T-helper 9 cell (primary cell): ENCODE data around the gene ANKRD36.
A peak's percentile ranks its signal among the peaks of the same experiment; 100 is the strongest.
"Not testable (repeated sequence)": the region's sequence is repeated elsewhere in the genome, so short reads cannot be mapped to it uniquely, and the experiment has no call there.

Source experiments
- DNase-seq: peaks from one replicate; pipeline ENCODE4 v3.0.0-alpha.2; 2020
- total RNA-seq, 2 donors: gene quantifications; one replicate each; lab custom pipeline; 2026; lab: John Stamatoyannopoulos, UW

The ANKRD36 gene
- total RNA-seq = 116 to 141 reads per million in 2 donors

DNA sequence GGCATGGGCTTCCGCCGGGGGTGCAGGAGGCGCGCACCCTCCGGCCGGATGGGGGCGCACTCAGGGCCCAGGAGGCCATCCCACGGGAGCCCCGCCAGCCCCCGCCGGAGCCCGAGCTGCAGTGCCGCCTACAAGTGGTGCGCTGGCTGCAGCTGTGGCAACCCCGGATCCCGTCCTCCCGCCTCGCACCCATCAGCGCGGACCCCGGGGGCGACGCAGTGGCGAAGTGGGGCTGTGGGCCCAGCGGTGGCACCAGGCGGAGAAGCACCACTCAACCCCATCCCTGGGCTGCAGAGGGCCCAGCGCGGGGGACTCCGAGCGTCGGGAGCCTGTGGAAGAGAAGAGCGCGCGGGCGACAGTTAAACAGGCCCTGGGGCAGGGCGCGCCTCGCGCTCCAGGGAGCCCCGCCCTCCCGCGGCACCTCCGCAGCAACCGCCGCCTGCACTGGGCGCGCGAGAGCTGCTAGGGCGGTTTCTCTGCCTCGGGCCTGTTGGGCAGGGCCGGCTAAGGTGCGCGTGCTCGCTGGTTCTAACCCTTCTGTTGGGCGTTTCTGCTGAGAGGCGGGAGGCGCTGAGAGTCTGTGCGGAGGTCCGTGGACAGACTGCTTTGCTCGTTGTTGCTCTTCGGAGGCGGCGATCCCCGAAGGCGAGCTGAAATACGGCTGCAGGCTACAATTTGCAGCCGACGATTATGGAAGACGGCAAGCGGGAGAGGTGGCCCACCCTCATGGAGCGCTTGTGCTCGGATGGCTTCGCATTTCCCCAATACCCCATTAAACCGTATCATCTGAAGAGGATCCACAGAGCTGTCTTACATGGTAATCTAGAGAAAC is at the start of gene ANKRD36:
TSS of gene ANKRD36 (plus strand) at position 104 of the 832 bp plus-strand sequence. CDS start at position 691, 587 bp downstream.
- peak; percentile 75 for DNase-seq

DNA sequence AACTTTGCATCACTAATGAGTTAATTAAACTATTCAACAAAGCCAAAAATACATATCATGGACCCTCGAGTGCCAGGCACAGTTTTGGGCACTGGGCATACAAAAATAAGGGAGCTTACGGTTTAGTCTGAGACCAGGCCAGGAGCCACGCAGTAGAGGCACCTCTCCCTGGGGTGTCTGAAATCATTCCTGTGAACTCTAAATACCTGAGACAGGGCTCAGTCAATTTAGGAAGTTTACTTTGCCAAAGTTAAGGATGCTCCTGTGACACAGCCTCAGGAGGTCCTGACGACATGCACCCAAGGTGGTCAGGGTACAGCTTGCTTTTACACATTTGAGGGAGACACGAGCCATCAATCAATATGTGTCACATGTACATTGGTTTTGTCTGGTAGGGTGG is 46.9 kb upstream of the ANKRD36 start:
- not testable (repeated sequence) for DNase-seq

DNA sequence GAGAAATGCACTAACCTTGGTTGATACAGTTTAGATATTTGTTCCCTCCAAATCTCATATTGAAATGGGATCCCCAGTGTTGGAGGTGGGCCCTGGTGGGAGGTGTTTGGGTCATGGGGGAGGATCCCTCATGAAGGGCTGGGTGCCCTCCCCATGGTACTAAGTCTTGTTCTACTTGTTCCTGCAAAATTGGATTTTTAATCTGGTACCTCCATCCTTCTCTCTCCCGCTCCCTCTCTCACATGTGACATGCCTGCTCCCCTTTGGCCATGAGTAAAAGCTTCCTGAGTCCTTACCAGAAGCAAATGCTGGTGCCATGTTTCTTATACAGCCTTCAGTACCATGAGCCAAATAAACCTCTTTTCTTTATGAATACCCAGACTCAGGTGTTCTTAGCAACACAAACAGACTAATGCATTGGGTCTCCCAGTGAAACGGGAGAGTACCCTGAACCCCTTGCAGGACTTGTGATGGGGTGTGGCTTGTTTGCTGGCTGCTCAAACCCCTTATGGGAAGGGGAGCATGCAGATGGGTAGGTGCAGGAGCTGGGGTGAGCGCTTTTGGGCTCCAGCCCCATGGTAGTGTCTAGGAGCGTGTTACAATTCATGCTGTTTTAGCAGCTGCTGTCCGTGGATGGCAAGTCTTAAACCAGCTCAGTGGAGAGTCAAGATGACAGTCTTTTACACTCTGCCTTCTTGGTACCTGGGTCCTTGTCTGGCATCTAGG is 45.5 kb upstream of the ANKRD36 start:
- DNase-seq = no peak

DNA sequence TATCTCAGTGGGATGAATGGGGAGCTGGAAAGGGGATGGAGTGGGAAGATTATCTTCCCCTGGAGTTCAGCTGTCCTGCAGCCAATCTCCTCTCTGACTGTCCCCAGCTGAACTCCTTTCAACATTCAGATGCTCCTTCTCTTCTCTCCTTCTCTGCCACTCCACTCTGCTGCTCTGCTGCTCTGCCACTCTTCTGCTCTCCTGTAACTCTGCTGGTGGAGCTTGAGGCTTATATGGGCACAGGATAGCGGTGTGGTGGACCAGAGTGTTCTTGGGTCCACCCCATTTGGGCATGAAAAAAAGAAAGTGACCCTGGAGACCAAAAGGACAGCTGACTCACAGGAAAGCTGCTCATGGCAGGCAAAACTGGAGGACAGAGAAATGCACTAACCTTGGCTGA is 44.9 kb upstream of the ANKRD36 start:
- no peak for DNase-seq

DNA sequence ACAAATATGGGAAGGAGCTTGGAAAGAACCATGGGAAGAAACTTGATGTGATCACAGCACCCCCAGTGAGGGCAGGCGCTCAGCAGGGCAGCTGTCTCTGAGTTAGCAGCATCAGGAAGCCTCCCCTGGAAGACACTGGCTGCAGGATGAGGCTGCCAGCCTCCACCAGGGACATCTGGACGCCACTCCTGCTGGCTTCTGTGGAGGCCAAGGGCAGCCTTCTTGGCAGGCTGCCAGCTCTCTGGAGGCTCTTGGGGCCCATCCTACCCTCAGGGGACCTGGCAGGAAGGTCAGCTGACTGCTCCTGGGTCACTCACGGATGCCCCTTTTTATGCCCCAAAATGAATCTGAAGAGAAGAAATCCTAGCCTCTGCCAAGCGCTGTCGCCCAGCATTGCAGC is 44.2 kb upstream of the ANKRD36 start:
- not testable (repeated sequence) for DNase-seq

DNA sequence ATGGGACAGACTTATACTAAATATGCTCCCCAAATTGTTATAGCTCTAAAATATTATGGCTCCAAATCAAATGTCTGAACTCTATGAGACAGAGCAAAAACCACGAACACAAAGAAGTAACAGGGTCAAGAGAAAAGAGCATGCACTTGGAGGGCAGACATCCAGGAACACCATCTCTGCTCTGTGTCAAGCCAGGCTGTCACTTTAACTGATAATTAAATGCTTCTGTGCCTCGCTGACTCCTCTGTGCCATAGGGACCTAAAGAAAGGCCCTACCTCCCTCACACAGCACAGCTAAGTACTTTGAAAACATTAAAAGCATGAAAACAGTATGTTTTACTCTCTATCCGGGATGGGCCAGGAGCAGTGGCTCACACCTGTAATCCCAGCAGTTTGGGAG is 42.0 kb upstream of the ANKRD36 start:
- not testable (repeated sequence) for DNase-seq

DNA sequence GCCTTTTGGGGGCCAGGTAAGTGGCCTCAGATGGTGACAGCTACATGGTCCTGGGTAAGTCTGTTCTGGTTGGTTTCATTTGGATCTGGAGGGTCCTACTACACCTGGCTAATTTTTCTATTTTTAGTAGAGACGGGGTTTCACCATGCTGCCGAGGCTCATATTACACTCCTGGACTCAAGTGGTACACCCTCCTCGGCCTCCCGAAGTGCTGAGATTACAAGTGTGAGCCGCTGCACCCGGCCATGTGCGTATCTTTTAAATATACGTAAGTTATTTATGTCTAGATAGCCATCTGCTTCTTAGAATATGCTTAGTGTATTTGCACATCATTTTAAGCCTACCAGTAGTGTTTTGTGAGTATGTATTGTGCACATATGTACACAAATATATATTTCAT is 35.7 kb upstream of the ANKRD36 start:
- not testable (repeated sequence) for DNase-seq

DNA sequence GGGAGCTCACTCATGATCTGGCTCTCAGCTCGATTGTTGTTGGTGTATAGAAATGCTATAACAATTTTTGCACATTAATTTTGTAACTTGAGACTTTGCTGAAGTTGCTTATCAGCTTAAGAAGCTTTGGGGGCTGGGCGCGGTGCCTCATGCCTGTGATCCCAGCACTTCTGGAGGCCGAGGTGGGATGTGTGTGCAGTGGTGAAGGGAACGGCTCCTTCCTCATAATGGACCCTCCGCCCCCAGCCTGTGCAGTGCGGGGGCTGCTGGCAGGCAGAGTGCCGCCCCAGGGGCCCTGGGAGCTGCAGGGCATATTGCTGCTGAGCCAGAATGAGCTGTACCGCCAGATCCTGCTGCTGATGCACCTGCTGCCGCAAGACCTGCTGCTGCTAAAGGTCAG is 32.1 kb upstream of the ANKRD36 start:
- not testable (repeated sequence) for DNase-seq

DNA sequence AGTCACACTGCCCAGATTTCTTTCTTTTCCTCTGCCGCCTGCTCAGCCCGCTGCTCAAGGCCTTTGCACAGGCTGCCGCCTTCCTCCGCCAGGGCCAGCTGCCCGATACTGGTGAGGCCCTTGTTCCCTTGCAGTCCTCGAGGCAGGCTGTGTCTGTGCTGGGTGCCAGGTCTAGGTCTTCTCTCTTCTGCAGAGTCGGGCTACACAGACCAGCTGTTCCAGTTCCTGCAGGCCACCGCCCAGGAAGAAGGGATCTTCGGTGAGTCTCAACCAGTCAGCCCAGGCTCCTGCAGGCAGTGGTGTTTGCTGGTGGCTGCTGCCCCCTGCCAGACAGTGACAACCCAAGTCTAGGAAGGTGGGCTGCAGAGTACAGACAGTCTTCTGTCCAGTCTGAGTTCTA is 30.7 kb upstream of the ANKRD36 start:
- DNase-seq = not testable (repeated sequence)

DNA sequence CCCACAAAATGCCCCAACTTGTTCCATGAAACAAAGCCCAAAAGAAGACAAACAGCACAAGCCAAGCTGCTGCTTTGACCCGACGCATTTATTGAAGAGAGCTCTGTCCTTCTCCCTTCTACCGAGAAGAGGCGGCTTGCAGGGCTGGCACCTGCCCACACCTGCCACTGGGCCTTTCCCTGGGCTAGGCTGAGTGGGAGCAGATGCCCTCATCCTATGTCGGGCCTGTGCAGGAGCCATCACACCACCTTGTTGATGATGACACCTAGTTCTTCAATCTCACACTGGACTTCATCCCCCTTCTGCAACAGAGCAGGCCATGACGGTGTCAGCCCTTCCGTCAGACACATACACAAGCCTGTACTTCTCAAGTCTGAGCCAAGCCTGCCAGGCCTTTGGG is 29.4 kb upstream of the ANKRD36 start:
- not testable (repeated sequence) for DNase-seq

DNA sequence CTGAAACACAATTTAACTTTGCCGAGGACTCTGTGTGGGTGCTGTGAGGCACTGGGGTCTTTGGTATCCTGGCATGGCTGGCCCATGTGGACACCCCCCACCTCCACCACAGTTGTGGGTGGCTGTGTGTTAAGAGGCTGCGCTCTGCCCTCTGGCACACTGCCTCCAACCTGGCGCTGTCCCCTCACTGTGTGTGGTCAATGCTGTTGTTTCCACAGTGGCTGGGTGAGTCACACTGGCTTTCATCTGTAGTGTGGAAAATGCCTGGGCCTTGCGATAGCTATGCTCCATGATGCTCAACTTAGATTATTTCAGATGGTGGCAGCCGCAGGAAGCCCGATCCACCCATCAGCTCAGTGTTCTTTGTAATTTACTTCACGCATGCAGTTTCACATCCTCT is 27.9 kb upstream of the ANKRD36 start:
- not testable (repeated sequence) for DNase-seq

DNA sequence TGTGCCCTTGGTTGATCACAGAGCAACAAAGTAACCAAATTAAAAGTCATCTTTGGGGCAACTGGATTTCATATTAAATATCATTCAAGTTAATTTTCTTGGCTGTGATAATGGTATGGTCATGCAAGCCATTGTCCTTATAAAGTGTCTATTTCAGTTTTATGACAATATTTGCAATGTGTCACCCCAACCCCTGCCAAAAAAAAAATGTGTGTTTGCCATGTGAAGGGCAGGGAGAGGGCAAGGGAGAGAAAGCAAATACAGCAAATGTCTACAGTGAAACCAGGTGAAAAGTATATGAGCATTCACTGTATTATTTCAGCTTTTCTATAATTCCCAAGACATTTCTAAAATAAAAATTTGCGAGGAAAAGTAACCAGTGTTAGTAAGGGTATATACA is 24.2 kb upstream of the ANKRD36 start:
- DNase-seq = not testable (repeated sequence)

DNA sequence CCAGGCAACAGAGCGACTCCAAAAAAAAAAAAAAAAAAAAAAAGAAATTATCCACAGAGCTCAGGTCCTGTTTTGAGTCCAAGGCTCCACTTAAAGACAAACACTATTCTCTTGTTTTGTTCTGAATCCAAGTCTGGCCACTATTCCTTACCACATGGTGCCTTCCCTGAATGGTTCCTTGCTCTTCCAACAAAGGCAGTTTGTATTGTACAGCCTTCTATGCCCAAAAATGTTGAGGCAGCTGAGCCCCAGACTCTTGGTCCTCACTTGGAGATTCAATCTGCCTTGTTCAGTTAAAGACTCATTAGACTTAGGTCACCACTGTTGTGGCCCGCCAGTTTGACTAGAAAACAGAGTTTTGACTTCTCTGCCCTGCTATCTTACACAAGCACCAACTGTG is 20.0 kb upstream of the ANKRD36 start:
- DNase-seq = not testable (repeated sequence)

DNA sequence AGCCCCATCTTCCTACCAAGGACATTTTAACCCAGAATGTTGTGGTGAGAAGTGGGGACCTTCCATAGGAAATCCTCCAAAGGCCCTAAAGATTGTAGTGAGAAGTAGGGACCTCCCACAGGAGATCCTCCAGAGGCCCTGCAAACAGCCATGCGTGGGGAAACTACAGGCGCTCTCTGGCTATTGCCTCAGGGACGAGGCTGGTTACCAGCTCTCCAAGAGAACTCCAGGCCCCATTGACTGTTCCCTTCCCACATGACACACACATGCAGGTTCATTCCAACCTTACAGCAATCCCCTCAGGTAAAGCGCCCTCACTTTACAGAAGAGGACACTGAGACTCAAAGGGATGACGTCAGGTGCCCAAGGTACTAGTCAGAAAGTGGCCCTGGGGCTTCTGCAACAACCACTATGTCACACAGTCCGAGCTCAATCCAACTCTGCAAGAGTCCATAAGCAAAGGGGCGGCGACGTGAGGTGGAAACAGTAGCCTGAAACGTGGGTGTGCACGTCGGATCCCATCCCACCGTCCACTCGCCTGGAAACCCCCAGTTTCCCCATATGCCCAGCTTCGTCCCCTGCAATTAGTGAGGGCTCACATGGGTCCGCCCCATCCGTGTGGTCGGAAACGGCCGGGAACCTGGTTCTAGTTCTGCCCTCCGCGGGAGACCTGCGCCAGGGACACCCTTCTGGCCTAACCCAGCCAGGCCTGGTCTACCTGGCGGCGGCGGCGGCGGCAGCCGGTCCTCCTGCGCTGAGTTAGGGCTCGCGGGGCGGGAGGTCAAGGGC is 18.8 kb upstream of the ANKRD36 start:
- DNase-seq = not testable (repeated sequence)

DNA sequence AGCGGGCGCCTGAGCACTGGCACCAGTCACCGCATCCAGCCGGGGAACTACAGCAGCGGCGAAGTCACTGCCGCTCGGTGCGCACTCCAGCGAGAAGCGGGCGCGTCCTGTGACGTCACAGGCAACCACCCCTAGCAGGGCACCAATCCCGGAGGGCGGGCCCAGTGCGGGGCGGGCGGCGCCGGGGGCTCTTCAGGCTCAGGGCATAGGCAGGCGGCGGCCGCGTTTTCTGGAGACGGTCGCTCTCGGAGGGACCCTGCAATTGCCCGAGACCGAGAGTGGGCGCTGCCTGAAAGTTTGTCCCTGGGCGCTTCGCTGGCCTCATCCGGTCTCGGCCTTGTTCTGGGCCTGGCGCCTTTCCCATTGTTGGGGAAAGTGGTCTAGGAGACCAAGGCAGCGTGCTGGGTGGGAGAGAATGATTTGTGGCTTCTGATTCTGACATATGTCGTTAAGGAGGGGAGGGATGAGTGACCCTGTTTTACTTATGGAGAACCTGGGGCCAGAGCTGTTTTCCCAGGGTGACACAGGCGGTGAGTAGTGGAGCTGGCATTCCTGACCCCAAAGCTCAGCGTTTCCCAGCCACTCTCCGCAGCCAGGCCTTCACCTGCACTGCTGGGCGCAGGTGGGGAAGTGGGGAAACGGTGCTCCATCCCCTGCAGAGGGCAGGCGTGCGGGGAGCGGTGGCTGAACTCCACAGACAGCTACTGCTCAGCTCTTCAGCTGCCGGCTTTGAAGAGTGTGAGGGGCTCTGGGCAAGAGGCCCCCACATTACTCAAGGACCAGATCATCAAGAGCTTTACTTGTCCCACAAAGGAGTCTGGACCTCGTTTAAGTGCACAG is 18.0 kb upstream of the ANKRD36 start, which contains the start of gene FAHD2B:
TSS of gene FAHD2B (minus strand) at position 111 of the 840 bp plus-strand sequence. CDS start 3,176 bp downstream, outside the sequence.
- peak; percentile 80 for DNase-seq

DNA sequence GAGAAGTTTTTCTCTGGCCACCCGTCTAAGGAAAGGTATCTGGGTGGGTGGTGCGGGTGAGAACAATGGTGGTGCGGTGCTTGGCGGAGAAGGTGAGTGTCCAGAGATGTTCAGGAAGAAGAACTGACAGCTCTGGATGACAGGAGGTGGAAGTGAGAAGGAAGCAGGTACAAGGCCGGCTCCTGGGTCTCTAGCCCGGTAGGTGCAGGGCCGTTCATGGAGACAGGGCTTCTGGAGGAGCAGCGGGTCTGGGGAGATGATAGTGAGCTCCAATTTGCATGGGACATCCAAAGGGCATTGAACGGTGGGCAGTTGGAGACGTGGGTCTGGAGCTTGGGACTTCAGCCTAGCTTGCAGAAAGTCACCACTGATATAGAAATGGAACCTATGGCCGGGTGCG is 17.3 kb upstream of the ANKRD36 start:
- DNase-seq = no peak

DNA sequence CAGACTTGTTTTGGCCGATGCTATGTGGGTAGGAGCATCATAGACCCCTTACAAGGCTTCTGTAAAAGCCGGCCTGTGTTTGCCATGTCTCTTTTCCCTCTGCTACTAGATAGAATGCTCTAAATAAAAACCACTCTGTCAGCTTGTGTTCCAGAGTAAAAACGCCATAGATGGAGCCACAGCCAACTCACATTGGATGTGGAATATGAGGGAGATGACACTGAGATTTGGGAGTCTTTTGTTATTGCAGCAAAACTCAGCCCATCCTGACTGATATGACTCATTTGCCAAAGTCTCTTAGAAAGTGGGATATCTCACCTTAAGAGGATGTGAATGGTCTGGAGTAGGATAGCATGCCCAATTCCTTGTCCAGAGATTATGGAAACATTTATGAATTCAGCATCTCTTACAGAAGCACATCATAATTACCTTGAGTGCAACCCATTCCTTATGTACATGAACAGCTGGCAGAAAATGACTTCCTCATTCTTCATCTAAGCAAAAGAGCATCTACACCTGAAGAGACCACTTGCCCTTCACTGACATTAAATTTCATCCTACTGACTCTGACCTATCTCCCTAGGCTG is 14.1 kb upstream of the ANKRD36 start:
- DNase-seq = not testable (repeated sequence)

DNA sequence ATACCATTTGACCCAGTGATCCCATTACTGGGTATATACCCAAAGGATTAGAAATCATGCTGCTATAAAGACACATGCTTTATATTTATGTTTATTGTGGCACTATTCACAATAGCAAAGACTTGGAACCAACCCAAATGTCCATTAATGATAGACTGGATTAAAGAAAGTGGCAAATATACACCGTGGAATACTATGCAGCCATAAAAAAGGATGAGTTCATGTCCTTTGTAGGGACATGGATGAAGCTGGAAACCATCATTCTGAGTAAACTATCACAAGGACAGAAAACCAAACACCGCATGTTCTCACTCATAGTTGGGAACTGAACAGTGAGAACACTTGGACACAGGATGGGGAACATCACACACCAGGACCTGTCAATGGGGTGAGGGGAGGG is 6.1 kb upstream of the ANKRD36 start:
- not testable (repeated sequence) for DNase-seq

DNA sequence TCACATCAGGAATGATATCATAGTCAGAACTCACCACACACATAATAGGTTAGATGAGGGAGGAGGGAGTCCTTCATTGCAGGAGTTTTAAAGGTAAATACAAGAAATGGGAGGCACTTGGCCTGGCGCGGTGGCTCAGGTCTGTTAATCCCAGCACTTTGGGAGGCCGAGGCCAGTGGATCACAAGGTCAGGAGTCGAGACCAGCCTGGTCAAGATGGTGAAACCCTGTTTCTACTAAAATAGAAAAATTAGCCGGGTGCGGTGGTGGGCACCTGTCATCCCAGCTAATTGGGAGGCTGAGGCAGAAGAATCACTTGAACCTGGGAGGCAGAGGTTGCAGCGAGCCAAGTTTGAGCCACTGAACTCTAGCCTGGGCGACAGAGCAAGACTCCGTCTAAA is 1.7 kb upstream of the ANKRD36 start:
- not testable (repeated sequence) for DNase-seq

DNA sequence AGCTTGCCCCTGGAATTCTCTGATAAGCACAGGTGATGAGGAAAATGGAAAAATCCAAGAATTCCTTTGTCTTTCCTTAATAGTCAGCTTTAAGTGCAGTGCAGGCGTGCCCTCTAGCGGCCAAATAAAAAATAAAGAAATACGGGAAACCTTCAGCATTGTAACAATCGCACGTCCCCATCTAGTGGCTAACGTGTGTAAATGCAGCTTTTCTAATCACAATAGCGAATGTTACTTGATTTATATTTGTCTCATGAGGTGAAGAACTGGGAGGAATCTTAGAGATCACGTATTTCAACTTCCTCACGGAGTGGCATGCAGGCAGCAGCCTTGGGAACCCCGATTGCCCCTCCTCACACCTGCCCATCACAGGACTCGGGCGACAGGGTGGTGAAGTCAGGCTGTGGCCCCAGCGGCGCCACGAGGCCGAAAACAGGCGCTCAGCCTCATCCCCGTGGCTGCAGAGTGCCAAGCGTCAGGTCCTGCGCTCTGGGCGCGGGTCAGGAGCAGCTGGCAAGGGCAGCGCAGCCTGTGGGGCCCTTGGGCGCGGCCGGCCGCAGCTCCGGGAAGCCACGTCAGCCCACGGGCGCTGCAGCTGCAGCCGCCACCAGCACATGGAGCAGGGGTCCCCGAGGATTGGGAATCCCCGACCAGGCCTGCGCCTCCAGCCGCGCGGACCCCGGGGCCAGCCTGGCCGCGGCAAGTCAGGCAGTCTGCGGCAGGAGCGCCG is 468 bp upstream of the ANKRD36 start:
- peak; percentile 42 for DNase-seq

DNA sequence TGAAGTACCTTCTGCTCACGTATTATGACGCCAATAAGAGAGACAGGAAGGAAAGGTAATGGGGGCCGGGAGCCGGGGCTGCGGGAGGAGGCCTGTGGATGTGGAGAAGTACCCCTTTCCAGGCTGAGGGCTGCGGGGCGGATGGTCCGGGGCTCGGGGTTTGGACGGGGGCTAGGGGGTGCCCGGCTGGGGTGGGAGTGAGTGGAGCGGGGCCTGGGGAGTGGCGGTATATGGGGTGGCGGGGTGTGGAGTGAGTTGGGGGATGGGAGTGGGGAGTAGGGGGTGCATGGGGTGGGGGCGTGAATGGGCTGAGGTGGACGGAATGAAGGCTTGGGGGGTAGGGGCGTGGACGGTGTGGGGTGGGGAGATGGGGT is 916 bp downstream of the ANKRD36 start:
- not testable (repeated sequence) for DNase-seq
